ENCODE data around the gene PIK3AP1.
"Not testable (repeated sequence)": the region's sequence is repeated elsewhere in the genome, so short reads cannot be mapped to it uniquely, and the experiment has no call there.

PIK3AP1 gene

GRCh38 chr10:96700374-96701099 lies 19.8 kb downstream of the PIK3AP1 start:
- no peak for DNase-seq (ENCODE audit: low read depth in 1 of 2, low spot score in 1 of 2)
- in situ Hi-C loops (cut with HindIII; ENCODE audit: low pct_unique_long_range_greater_than_20kb, low sequenced_read_pairs) = no loop called here
- TF ChIP-seq JUND (IDR thresholded peaks at IDR 0.05; ENCODE audit: low read depth) = no peak

- TF ChIP-seq JUND (IDR thresholded peaks at IDR 0.05; ENCODE audit: low read depth) = no peak
- in situ Hi-C loops (cut with HindIII; ENCODE audit: low pct_unique_long_range_greater_than_20kb, low sequenced_read_pairs) = no loop called here
- no peak for DNase-seq (ENCODE audit: low read depth in 1 of 2, low spot score in 1 of 2)
These were observed 20.7 kb downstream of the PIK3AP1 start for GRCh38 chr10:96699613-96700012.

- DNase-seq (ENCODE audit: low read depth in 1 of 2, low spot score in 1 of 2); in situ Hi-C loops (cut with HindIII; ENCODE audit: low pct_unique_long_range_greater_than_20kb, low sequenced_read_pairs): not testable (repeated sequence)
These were observed 22.0 kb downstream of the PIK3AP1 start for GRCh38 chr10:96698305-96698704.

GRCh38 chr10:96697438-96697837 lies 22.9 kb downstream of the PIK3AP1 start:
- TF ChIP-seq JUND (IDR thresholded peaks at IDR 0.05; ENCODE audit: low read depth) = no peak
- in situ Hi-C loops (cut with HindIII; ENCODE audit: low pct_unique_long_range_greater_than_20kb, low sequenced_read_pairs) = no loop called here
- no peak for DNase-seq (ENCODE audit: low read depth in 1 of 2, low spot score in 1 of 2)

GRCh38 chr10:96696845-96697425 lies 23.4 kb downstream of the PIK3AP1 start:
- no peak for TF ChIP-seq JUND (IDR thresholded peaks at IDR 0.05; ENCODE audit: low read depth)
- no peak for DNase-seq (ENCODE audit: low read depth in 1 of 2, low spot score in 1 of 2)
- in situ Hi-C loops (cut with HindIII; ENCODE audit: low pct_unique_long_range_greater_than_20kb, low sequenced_read_pairs) = no loop called here

- in situ Hi-C loops (cut with HindIII; ENCODE audit: low pct_unique_long_range_greater_than_20kb, low sequenced_read_pairs) = no loop called here
- no peak for TF ChIP-seq JUND (IDR thresholded peaks at IDR 0.05; ENCODE audit: low read depth)
- DNase-seq (ENCODE audit: low read depth in 1 of 2, low spot score in 1 of 2) = no peak
These were observed 24.2 kb downstream of the PIK3AP1 start for GRCh38 chr10:96695975-96696634.

GRCh38 chr10:96695366-96695765 lies 24.9 kb downstream of the PIK3AP1 start:
- no peak for DNase-seq (ENCODE audit: low read depth in 1 of 2, low spot score in 1 of 2)
- in situ Hi-C loops (cut with HindIII; ENCODE audit: low pct_unique_long_range_greater_than_20kb, low sequenced_read_pairs) = no loop called here
- no peak for TF ChIP-seq JUND (IDR thresholded peaks at IDR 0.05; ENCODE audit: low read depth)

- in situ Hi-C loops (cut with HindIII; ENCODE audit: low pct_unique_long_range_greater_than_20kb, low sequenced_read_pairs) = no loop called here
- no peak for DNase-seq (ENCODE audit: low read depth in 1 of 2, low spot score in 1 of 2)
- TF ChIP-seq JUND (IDR thresholded peaks at IDR 0.05; ENCODE audit: low read depth) = no peak
These were observed 26.9 kb downstream of the PIK3AP1 start for GRCh38 chr10:96693431-96693830.

GRCh38 chr10:96692427-96692826 lies 27.9 kb downstream of the PIK3AP1 start:
- in situ Hi-C loops (cut with HindIII; ENCODE audit: low pct_unique_long_range_greater_than_20kb, low sequenced_read_pairs) = no loop called here
- TF ChIP-seq JUND (IDR thresholded peaks at IDR 0.05; ENCODE audit: low read depth) = no peak

GRCh38 chr10:96691761-96692160 lies 28.6 kb downstream of the PIK3AP1 start:
- in situ Hi-C loops (cut with HindIII; ENCODE audit: low pct_unique_long_range_greater_than_20kb, low sequenced_read_pairs) = no loop called here
- DNase-seq (ENCODE audit: low read depth in 1 of 2, low spot score in 1 of 2) = no peak

More at GRCh38 chr10:96692427-96692826, 27.9 kb downstream of the PIK3AP1 start:
- no peak for DNase-seq (ENCODE audit: low read depth in 1 of 2, low spot score in 1 of 2)

GRCh38 chr10:96690755-96691730 lies 29.3 kb downstream of the PIK3AP1 start:
- no peak for TF ChIP-seq JUND (IDR thresholded peaks at IDR 0.05; ENCODE audit: low read depth)
- in situ Hi-C loops (cut with HindIII; ENCODE audit: low pct_unique_long_range_greater_than_20kb, low sequenced_read_pairs) = no loop called here
- DNase-seq (ENCODE audit: low read depth in 1 of 2, low spot score in 1 of 2) = no peak

More at GRCh38 chr10:96691761-96692160, 28.6 kb downstream of the PIK3AP1 start:
- no peak for TF ChIP-seq JUND (IDR thresholded peaks at IDR 0.05; ENCODE audit: low read depth)

GRCh38 chr10:96688789-96689188 lies 31.5 kb downstream of the PIK3AP1 start:
- in situ Hi-C loops (cut with HindIII; ENCODE audit: low pct_unique_long_range_greater_than_20kb, low sequenced_read_pairs) = no loop called here
- TF ChIP-seq JUND (IDR thresholded peaks at IDR 0.05; ENCODE audit: low read depth) = no peak
- DNase-seq (ENCODE audit: low read depth in 1 of 2, low spot score in 1 of 2) = no peak
